BE2C (cell line): ENCODE data around the gene GIPC3.

ENCODE experiments used
- DNase-seq: peaks from one replicate; pipeline ENCODE4 v3.0.0-alpha.2; 2020
- H3K27me3 ChIP-seq: fragments of 250-450 bp; sonication (Bioruptor Pico); 2 replicates; pipeline ENCODE4 v1.5.1; 2020; ENCODE audit warnings: mild to moderate bottlenecking
- H3K36me3 ChIP-seq: fragments of 250-450 bp; sonication (Bioruptor Pico); 2 replicates; pipeline ENCODE4 v1.5.1; 2020; ENCODE audit warnings: mild to moderate bottlenecking
- H3K4me1 ChIP-seq: fragments of 250-450 bp; sonication (Bioruptor Pico); 2 replicates; pipeline ENCODE4 v1.5.1; 2020
- H3K4me3 ChIP-seq: 2 replicates; pipeline ENCODE4 v1.5.1; 2011; ENCODE audit warnings: low read depth, low read length
- H3K9me3 ChIP-seq: fragments of 250-450 bp; sonication (Bioruptor Pico); 2 replicates; pipeline ENCODE4 v1.5.1; 2020
- CTCF ChIP-seq: IDR thresholded peaks from 2 replicates; pipeline ENCODE4 v1.5.1; 2012; ENCODE audit warnings: mild to moderate bottlenecking, low read depth, low read length

GIPC3 gene

GRCh38 chr19:3573858-3574637, 11.2 kb upstream of the GIPC3 start:
- peak overlapping the region; percentile 79 for H3K4me3 ChIP-seq
- no peaks in the 10 kb centered on the region for H3K27me3 ChIP-seq
- DNase-seq: peak; percentile 100
- no peak for TF ChIP-seq CTCF
- peaks cover 7% of the 10 kb centered on the region; the same call in 1 of the 2 replicates for H3K36me3 ChIP-seq
- H3K9me3 ChIP-seq: no peaks in the 10 kb centered on the region
- H3K4me1 ChIP-seq: peaks cover 9% of the 10 kb centered on the region

GRCh38 chr19:3575260-3575741, 10.0 kb upstream of the GIPC3 start:
- no peak overlapping the region for H3K4me3 ChIP-seq
- H3K27me3 ChIP-seq: no peaks in the 10 kb centered on the region
- H3K9me3 ChIP-seq: no peaks in the 10 kb centered on the region
- H3K4me1 ChIP-seq: peaks cover 12% of the 10 kb centered on the region
- DNase-seq: no peak
- 0 out of 2 replicates have a peak, but pooled peaks have one; percentile 19 for TF ChIP-seq CTCF
- H3K36me3 ChIP-seq: peaks cover 7% of the 10 kb centered on the region; the same call in 1 of the 2 replicates

GRCh38 chr19:3575949-3576673, 9.2 kb upstream of the GIPC3 start:
- peaks cover 14% of the 10 kb centered on the region for H3K4me1 ChIP-seq
- DNase-seq: no peak
- TF ChIP-seq CTCF: no peak
- H3K9me3 ChIP-seq: no peaks in the 10 kb centered on the region
- H3K36me3 ChIP-seq: peaks cover 7% of the 10 kb centered on the region; the same call in 1 of the 2 replicates
- H3K4me3 ChIP-seq: peak overlapping the region; percentile 53
- no peaks in the 10 kb centered on the region for H3K27me3 ChIP-seq

GRCh38 chr19:3576696-3577443, 8.4 kb upstream of the GIPC3 start:
- Histone ChIP-seq H3K9me3 (no peaks in the 10 kb centered on the region), H3K36me3 (peaks cover 7% of the 10 kb centered on the region; the same call in 1 of the 2 replicates), H3K4me3 (peak overlapping the region; percentile 53), H3K27me3 (no peaks in the 10 kb centered on the region), H3K4me1 (peaks cover 14% of the 10 kb centered on the region)
- TF ChIP-seq CTCF: no peak
- peak; percentile 89 for DNase-seq

- Histone ChIP-seq H3K4me3 (no peak overlapping the region), H3K9me3 (no peaks in the 10 kb centered on the region), H3K4me1 (peaks cover 10% of the 10 kb centered on the region), H3K36me3 (peaks cover 7% of the 10 kb centered on the region; the same call in 1 of the 2 replicates), H3K27me3 (no peaks in the 10 kb centered on the region)
- no peak for TF ChIP-seq CTCF
- DNase-seq: no peak
Measured at GRCh38 chr19:3577723-3578344, 7.4 kb upstream of the GIPC3 start.
